NCI-H748 treated with DMSO at 0.1 percent for 48 hours (cell line): ENCODE data around the gene SLC29A1.
"Not testable (repeated sequence)": the region's sequence is repeated elsewhere in the genome, so short reads cannot be mapped to it uniquely, and the experiment has no call there.

Experiments
- DNase-seq: peaks from one replicate; lab custom pipeline; 2025; lab: John Stamatoyannopoulos, UW

SLC29A1 gene

GRCh38 chr6:44194326-44194725, 29.1 kb upstream of the SLC29A1 start:
- no peak for DNase-seq

- DNase-seq, result not testable (repeated sequence)
Observed at GRCh38 chr6:44196351-44196750, 27.0 kb upstream of the SLC29A1 start.

GRCh38 chr6:44198684-44199083, 24.7 kb upstream of the SLC29A1 start:
- no peak for DNase-seq

- DNase-seq, result no peak
Observed at GRCh38 chr6:44199883-44200282, 23.5 kb upstream of the SLC29A1 start.

- DNase-seq, result no peak
Observed at GRCh38 chr6:44201200-44201599, 22.2 kb upstream of the SLC29A1 start.

- DNase-seq, result no peak
Observed at GRCh38 chr6:44201638-44202303, 21.6 kb upstream of the SLC29A1 start.

GRCh38 chr6:44202332-44202971, 20.9 kb upstream of the SLC29A1 start:
- DNase-seq, result no peak

GRCh38 chr6:44202972-44203750, 20.2 kb upstream of the SLC29A1 start:
- no peak for DNase-seq

GRCh38 chr6:44203955-44204354, 19.4 kb upstream of the SLC29A1 start:
- DNase-seq, result no peak

GRCh38 chr6:44207966-44208365, 15.4 kb upstream of the SLC29A1 start:
- DNase-seq, result no peak

GRCh38 chr6:44211284-44211683, 12.1 kb upstream of the SLC29A1 start:
- no peak for DNase-seq

GRCh38 chr6:44214307-44214706, 9.1 kb upstream of the SLC29A1 start:
- DNase-seq, result no peak

GRCh38 chr6:44216677-44217331, 6.6 kb upstream of the SLC29A1 start, which contains the start of gene MYMX:
MYMX (plus strand) TSS chr6:44216926; CDS start chr6:44217472, 546 bp downstream.
- DNase-seq, result peak; percentile 16

- DNase-seq, result no peak
Observed at GRCh38 chr6:44217332-44218143, 5.9 kb upstream of the SLC29A1 start.

- DNase-seq, result peak; percentile 63
Observed at GRCh38 chr6:44219053-44219814, 4.2 kb upstream of the SLC29A1 start.

- no peak for DNase-seq
Observed at GRCh38 chr6:44219815-44220784, 3.3 kb upstream of the SLC29A1 start.

- DNase-seq, result no peak
Observed at GRCh38 chr6:44220913-44221290, 2.5 kb upstream of the SLC29A1 start.

- DNase-seq, result peak; percentile 16
Observed at GRCh38 chr6:44221291-44221960, 2.0 kb upstream of the SLC29A1 start.

GRCh38 chr6:44221961-44222335, 1.4 kb upstream of the SLC29A1 start:
- DNase-seq, result no peak
